HG03064 (cell line): ENCODE data around the gene TRIM73.
"Not testable (repeated sequence)": the region's sequence is repeated elsewhere in the genome, so short reads cannot be mapped to it uniquely, and the experiment has no call there.

Source experiments
- ATAC-seq: cut with Tn5 transposase; IDR thresholded peaks from one replicate; pipeline ENCODE4 v1.9.1; 2021; ENCODE audit warnings: low read depth; ENCODE audit not compliant: unreplicated experiment

The TRIM73 gene

DNA sequence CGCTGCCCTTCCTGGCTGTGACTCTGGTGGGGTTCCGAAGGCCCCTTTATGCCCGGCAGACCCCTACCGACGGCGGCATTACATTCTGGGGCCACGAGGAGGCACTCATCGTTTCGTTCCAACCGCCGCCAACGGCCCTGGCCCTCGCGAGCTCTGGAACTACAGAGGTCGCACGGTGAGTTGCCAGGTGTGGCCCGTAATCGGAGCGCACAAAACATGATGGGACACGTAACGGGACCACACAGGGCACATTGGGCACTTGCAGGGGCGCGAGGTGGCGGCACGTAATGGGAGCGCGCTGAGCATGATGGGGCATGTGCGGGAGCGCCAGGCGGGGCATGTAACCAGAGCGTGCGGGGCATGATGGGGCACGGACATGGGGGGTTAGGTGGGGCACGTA is at the start of gene TRIM73:
TRIM73 (plus strand) TSS at position 301 of the 400 bp plus-strand sequence. CDS start 3,305 bp downstream, outside the sequence.
- not testable (repeated sequence) for ATAC-seq

DNA sequence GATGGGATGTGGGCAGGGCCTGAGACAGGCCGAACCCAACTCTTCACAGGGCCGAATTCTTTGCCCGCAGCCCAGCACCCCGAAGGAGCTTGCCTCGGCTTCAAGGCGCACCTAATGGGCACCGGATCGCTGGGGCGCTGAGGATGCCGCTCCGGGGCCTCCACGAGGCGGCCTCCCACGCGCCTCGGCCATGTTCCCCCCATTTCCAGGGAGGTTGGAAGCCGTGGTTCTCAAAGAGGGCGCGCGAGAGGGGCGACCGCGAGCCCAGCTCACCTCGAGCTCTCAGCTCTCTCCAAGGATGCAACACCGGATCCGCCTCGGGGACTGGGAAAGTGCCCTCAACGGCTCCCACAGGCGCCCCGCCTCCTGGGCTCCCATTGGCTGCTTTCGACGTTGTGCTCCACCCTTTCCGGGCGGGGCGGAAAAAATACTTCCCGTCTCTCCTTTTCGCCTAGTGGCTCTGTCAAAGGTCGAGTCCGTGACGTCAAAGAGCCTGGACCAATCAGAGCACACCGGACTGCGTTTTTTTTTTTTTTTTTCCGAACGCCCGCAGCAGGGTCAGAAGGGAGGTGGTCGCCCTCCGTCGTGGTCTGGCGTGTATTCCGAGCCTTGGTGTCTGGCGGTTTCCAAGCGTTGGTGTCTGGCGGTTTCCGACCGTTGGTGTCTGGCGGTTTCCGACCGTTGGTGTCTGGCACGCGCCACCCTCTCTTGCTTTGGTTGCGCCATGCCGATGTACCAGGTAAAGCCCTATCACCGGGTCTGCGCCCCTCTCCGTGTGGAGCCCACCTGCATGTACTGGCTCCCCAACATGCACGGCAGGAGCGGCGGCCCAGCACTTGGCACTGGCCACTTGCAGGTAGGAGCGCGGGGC is 36.5 kb upstream of the TRIM73 start:
- peak; percentile 61 for ATAC-seq

DNA sequence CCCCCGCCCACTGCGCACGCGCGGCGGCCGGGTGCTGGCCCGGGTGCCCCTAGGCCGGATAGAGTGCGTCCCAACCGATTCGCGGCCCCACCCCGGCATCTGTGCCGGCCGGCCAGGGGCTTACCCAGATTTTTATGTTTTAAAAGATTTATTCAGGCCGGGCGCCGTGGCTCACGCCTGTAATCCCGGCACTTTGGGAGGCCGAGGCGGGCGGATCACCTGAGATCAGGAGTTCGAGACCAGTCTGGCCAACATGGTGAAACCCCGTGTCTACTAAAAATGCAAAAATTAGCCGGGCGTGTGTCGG is 35.9 kb upstream of the TRIM73 start:
- peak; percentile 48 for ATAC-seq

GRCh38 chr7:75364079-75364478 is 31.4 kb upstream of the TRIM73 start:
- not testable (repeated sequence) for ATAC-seq

DNA sequence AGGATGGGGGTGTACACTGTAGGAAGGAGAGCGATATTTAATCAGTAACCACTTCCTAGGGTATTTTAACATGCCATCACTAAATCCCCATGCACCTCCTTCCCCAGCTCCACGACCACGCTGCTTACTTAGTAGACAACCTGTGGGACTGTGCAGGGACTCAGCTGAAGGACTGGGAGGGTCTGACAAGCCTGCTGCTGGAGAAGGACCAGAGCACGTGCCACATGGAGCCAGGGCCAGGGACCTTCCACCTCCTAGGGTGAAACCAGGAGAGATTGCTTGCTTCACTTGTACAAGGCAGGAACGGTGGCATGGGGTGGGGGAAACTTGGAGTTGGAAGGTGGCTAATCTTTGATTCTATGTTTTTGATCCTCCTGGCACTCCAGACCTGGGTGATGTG is 28.8 kb upstream of the TRIM73 start:
- not testable (repeated sequence) for ATAC-seq

- ATAC-seq, result not testable (repeated sequence)
These were observed 28.1 kb upstream of the TRIM73 start for GRCh38 chr7:75367313-75367712.

GRCh38 chr7:75374144-75374518 is 21.3 kb upstream of the TRIM73 start:
- not testable (repeated sequence) for ATAC-seq

DNA sequence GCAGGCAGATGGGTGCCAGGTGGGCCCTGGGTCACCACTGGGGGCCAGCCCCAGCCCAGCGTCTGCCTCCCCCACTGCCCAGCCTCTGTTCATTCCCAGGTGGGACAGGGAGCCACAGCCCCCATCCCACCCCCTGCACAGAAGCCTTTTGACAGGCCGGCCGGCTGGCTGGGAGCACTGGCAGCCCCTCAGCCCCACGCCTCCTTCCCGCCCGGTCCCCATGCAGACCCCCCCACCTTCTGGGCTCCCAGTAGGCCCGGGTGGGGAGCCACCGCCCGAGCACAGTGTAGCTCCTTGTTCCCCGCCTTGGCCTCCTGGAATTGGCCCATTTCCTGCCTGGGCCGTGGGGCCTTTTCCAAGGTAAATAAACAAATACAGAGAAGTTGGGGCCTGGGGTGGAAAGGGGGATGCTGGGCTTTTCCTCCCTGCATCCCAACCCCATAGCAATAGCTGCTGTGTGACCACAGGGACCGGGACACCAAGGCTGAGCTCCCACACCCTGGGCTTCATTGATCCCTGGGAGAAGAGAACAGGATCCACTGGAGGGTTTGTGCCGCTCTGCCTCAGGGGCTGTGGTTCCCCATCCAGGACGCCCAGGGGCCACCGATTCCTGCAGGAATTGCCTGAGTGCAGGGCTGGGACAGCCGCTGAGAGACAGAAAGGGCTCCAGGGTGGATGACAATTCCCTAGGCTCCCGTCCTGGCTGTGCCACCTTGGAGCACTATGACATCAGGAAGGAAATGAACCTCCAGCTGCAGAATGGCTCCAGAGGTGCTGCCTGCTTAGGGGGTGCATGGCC is 20.7 kb upstream of the TRIM73 start:
- ATAC-seq, result not testable (repeated sequence)

GRCh38 chr7:75393194-75393593 is 2.2 kb upstream of the TRIM73 start:
- ATAC-seq, result not testable (repeated sequence)

DNA sequence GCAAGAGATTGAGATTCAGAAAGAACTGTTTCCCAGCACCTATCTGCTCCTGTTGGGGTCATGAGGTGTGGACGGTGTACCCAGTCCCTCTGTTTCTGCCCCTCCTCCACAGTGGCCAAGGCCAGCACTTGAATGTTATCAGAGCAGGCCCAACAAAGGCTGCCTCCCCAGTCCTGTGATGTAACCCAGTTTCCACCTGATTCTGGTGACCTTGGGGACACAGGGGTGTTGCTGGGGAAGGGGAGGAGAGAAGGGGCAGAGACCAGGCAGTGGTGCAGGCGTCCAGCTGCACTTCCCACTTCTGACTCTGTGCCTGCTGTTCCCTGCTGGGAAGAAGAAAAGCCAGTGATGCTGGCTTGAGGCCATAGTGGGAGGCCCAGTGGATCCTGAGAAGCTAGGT is 2.4 kb downstream of the TRIM73 start:
- ATAC-seq, result not testable (repeated sequence)

DNA sequence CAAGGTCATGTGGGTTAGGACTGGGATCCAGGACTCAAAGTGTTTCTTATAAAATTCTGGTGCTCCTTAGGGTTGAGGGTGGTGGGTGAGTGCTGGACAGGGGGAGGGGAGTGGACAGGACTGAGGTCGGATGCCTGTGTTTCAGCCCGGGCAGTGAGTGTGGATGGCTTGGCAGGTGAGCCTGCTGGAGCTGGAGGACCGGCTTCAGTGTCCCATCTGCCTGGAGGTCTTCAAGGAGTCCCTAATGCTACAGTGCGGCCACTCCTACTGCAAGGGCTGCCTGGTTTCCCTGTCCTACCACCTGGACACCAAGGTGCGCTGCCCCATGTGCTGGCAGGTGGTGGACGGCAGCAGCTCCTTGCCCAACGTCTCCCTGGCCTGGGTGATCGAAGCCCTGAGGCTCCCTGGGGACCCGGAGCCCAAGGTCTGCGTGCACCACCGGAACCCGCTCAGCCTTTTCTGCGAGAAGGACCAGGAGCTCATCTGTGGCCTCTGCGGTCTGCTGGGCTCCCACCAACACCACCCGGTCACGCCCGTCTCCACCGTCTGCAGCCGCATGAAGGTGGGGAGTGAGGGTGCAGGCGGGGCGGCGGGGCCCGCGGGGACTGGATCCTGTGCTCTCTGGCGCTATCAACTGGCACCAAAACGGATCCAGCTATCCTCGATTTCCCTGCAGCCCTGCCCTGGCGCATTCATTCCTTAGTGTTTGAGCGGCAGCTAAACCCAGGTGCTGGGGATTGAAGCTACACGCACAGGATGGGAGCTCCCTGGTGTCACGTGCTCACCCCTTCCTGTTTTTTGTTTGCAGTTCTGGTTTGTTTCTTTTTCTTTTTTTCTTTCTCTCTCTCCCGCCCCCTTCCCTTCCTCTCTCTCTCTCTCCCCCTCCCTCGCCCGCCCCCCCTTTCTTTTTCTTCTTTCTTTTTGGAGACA is 3.6 kb downstream of the TRIM73 start:
- not testable (repeated sequence) for ATAC-seq

DNA sequence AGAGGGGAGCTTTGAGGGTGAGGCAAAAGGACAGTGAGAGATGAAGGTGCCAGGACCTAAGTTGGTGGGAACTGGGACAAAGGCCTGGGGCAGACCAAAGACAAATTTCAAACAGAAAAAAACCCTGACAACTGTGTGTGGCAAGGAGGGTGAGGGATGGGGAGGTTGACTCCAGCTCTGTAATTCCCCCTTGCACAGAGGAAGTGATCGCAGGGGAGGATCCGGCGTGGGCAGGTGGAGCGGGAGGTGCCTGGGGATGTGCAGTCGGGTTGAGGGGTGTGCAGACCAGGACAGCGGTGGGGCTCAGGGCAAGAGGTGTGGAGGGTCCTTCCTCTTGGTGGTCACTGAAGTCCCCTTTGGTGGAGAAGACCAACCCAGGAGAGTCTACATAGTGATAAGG is 5.1 kb downstream of the TRIM73 start:
- not testable (repeated sequence) for ATAC-seq

DNA sequence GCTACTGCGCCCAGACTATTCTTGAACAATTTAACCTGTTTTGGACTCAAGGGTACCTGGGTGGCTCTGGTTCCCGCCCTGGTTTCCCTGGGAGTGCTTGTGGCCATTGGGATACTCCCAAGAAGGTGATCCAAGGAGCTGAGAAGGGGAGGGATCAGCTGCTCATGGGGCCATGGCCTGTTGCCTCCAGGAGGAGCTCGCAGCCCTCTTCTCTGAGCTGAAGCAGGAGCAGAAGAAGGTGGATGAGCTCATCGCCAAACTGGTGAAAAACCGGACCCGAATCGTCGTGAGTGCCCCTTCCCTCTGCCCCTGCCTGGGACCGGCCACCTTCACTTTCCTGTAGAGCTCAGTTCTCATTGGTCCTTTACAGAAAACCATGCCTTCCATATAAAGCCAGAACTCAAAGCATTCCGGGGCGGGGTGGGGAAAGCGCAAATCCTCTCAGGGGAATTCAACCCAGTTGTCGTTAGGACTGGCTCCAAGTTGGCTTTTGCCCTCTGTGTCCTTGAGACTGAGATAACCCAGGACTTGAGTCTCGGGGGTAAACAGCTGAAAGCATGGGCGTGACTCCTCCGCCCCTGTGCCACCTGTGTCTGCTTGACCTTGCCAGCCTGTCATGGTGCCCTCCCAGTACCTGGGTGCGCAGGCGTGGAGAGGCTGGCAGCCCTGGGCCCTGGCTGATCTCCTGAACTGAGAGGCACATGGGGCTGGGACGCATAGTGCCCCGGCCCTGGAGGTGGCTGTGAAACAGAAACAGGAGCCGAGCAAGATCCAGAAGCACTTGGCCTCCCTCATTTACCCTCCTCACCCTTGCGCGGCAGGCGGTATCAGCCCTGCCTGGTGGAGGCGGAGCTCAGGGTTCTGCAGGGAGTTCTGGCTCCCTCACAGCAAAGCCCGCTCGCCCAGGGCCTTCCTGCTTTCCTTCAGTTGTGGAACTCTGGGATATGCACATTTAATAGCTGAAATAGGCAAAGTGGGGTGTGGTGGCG is 8.3 kb downstream of the TRIM73 start:
- ATAC-seq, result not testable (repeated sequence)

- not testable (repeated sequence) for ATAC-seq
These were observed 9.2 kb downstream of the TRIM73 start for GRCh38 chr7:75404663-75405062.

DNA sequence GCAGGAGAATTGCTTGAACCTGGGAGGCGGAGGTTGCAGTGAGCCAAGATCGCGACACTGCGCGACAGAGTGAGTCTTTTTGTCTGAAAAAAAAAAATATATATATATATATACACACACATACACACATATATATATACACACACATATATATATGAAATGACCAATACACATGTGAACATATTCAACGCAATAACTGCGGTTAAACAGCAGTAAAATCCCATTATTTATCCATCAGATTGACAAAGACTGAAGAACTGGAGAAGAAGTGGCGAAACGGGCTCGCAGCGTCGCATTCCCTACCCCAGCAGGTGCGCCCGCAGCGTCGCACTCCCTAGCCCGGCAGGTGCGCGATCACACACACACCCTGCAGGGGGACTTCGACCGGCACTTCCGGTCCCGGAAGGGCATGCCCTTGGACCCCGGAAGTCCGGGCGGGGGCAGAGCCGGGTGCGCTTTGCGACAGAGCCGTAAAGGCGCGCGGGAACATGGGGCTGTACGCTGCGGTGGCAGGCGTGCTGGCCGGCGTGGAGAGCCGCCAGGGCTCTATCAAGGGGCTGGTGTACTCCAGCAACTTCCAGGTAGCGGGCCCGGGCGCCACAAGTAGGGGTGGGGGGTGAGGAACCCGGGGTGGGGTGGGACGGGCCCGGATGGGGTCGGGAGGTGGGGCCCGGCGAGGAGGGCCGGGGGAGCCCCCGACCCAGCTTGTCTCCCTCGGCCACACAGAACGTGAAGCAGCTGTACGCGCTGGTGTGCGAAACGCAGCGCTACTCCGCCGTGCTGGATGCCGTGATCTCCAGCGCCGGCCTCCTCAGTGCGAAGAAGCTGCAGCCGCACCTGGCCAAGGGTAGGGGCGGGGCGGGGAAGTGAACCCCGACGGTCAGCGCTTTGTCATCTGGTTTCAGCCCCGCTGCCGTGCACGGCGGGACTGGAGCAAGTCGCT is 14.7 kb downstream of the TRIM73 start:
- peak; percentile 77 for ATAC-seq

DNA sequence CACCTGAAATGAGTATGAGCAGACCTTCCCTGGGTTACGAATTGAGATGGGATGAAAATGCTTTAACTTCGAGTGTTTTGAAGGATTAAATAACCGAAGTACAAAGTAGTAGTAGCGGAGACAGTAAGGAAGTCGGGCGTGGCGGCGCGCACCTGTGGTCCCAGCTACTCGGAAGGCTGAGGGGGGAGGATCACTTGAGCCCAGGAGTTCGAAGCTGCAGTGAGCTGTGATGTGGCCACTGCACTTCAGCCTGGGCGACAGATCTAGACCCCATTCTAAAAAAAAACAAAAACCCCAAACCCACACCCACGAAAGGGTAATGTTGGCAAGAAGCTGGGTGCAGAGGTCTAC is 15.4 kb downstream of the TRIM73 start:
- peak; percentile 22 for ATAC-seq

- not testable (repeated sequence) for ATAC-seq
These were observed 18.8 kb downstream of the TRIM73 start for GRCh38 chr7:75414204-75414603.

DNA sequence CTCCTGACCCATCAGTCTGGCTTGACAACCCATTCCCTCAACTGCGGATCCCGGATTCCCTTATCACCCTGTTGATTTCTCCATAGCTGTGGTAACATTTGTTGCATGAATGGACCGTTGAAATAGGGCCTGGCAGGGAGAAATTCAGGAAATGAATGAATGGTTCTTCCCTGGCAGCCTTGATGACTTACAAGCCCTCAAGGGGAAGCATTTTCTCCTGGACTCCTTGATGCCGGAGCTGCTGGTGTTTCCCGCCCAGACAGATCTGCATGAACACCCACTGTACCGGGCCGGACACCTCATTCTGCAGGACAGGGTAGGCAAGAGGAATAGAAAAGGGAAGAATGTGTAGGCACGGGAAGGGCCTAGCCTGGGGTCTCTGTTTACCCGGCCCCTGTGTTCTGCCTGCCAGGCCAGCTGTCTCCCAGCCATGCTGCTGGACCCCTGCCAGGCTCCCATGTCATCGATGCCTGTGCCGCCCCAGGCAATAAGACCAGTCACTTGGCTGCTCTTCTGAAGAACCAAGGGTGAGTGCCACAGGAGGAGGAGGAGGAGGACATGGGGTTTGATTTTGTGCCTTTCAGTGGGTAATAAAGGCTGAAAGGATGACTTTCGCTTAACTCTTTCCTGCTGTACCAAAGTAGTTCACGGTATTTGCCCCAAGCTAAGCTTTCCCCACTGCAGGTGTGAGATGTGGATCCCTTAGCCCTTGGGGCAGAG is 19.4 kb downstream of the TRIM73 start:
- not testable (repeated sequence) for ATAC-seq
